IMR-90 (cell line): ENCODE measurements around the gene ZNF786. TPM values are rescaled to one million over a fixed set of nuclear protein-coding genes. Genes with fewer than 3 reads are reported as not detected.

Experiments
- ATAC-seq: fragments of 200-7000 bp; cut with Tn5 transposase; 2 replicates; pipeline ENCODE4 v1.9.1; 2020; ENCODE audit warnings: low read depth, mild to moderate bottlenecking, moderate library complexity
- BruUV-seq: library from RNA; stranded (reverse); fragments of 400-500 nt; replicated peaks from 2 replicates; lab custom pipeline; 2021; lab: Mats Ljungman, UMichigan
- CTCF ChIA-PET: fragments of 300-600 bp; formaldehyde crosslinking; extraction: SDS; loops from one replicate; lab custom pipeline; 2021; ENCODE audit warnings: antibody characterized with exemption; lab: Yijun Ruan, JAX
- POLR2A ChIA-PET: fragments of 300-600 bp; sonication (Branson Sonifier 250); formaldehyde crosslinking; loops from one replicate; lab custom pipeline; 2022; ENCODE audit warnings: antibody characterized with exemption; ENCODE audit not compliant: unreplicated experiment; lab: Charles Lee
- DNase-seq: peaks from one replicate; pipeline ENCODE4 v3.0.0; 2013
- H2AFZ ChIP-seq: replicated peaks from 2 replicates; pipeline ENCODE3; 2013; ENCODE audit warnings: low read length, mild to moderate bottlenecking; ENCODE audit not compliant: poor library complexity
- H2AK5ac ChIP-seq: 2 replicates; pipeline ENCODE4 v1.6.1; 2013; ENCODE audit warnings: low read depth, low read length, inconsistent platforms
- H2AK9ac ChIP-seq: replicated peaks from 2 replicates; pipeline ENCODE3; 2013; ENCODE audit warnings: mild to moderate bottlenecking, low read depth, low read length, moderate library complexity; ENCODE audit not compliant: poor library complexity
- H2BK120ac ChIP-seq: 2 replicates; pipeline ENCODE4 v1.6.1; 2013; ENCODE audit warnings: low read depth, low read length, inconsistent platforms
- H2BK15ac ChIP-seq: 3 replicates; pipeline ENCODE4 v1.6.1; 2013; ENCODE audit warnings: low read depth, low read length, inconsistent platforms
- H2BK20ac ChIP-seq: 2 replicates; pipeline ENCODE4 v1.6.1; 2013; ENCODE audit warnings: low read depth, mild to moderate bottlenecking, inconsistent platforms, low read length, moderate library complexity
- H2BK5ac ChIP-seq: 2 replicates; pipeline ENCODE4 v1.6.1; 2013; ENCODE audit warnings: mild to moderate bottlenecking, low read depth, low read length, inconsistent platforms; ENCODE audit not compliant: poor library complexity, severe bottlenecking
- H3K14ac ChIP-seq: replicated peaks from 2 replicates; pipeline ENCODE4 v1.6.1; 2013; ENCODE audit warnings: low read depth, low read length, inconsistent platforms
- H3K18ac ChIP-seq: 2 replicates; pipeline ENCODE4 v1.6.1; 2013; ENCODE audit warnings: low read depth, low read length, control low read depth
- H3K23ac ChIP-seq: 2 replicates; pipeline ENCODE4 v1.6.1; 2013; ENCODE audit warnings: low read depth, low read length, inconsistent platforms
- H3K27ac ChIP-seq: 2 replicates; pipeline ENCODE4 v1.5.1; 2013; ENCODE audit warnings: mild to moderate bottlenecking, control low read depth, low read length; ENCODE audit not compliant: insufficient read depth
- H3K27me3 ChIP-seq: 2 replicates; pipeline ENCODE4 v1.6.1; 2013; ENCODE audit warnings: low read length; ENCODE audit not compliant: control insufficient read depth, insufficient read depth
- H3K36me3 ChIP-seq: 2 replicates; pipeline ENCODE4 v1.6.1; 2013; ENCODE audit warnings: low read length, mixed read lengths; ENCODE audit not compliant: control insufficient read depth, insufficient read depth
- H3K4ac ChIP-seq: 2 replicates; pipeline ENCODE4 v1.6.1; 2013; ENCODE audit warnings: low read depth, low read length, inconsistent platforms
- H3K4me1 ChIP-seq: 2 replicates; pipeline ENCODE4 v1.6.1; 2013; ENCODE audit warnings: low read length, mixed read lengths; ENCODE audit not compliant: control insufficient read depth, insufficient read depth
- H3K4me2 ChIP-seq: 2 replicates; pipeline ENCODE4 v1.6.1; 2013; ENCODE audit warnings: low read depth, mild to moderate bottlenecking, control low read depth, low read length, moderate library complexity
- H3K4me3 ChIP-seq: 2 replicates; pipeline ENCODE4 v1.5.1; 2013; ENCODE audit warnings: low read depth, mild to moderate bottlenecking, control low read depth, low read length, moderate library complexity; ENCODE audit not compliant: insufficient read depth
- H3K56ac ChIP-seq: 2 replicates; pipeline ENCODE4 v1.6.1; 2013; ENCODE audit warnings: low read length, inconsistent platforms; ENCODE audit not compliant: insufficient read depth; ENCODE audit errors: extremely low read depth
- H3K79me1 ChIP-seq, 2 experiments: 2 replicates each; pipeline ENCODE4 v1.6.1; 2013; ENCODE audit warnings: low read length in 2 of 2, inconsistent platforms in 1 of 2, low read depth in 1 of 2
- H3K9ac ChIP-seq: 2 replicates; pipeline ENCODE4 v1.6.1; 2013; ENCODE audit warnings: low read depth, low read length, control low read depth
- H3K9me1 ChIP-seq: 2 replicates; pipeline ENCODE4 v1.6.1; 2013; ENCODE audit warnings: low read length, inconsistent platforms; ENCODE audit not compliant: insufficient read depth
- H3K9me3 ChIP-seq: 2 replicates; pipeline ENCODE4 v1.6.1; 2013; ENCODE audit warnings: low read length; ENCODE audit not compliant: control insufficient read depth, insufficient read depth
- H4K20me1 ChIP-seq: 2 replicates; pipeline ENCODE4 v1.6.1; 2013; ENCODE audit warnings: low read length, inconsistent platforms; ENCODE audit not compliant: insufficient read depth
- H4K5ac ChIP-seq: 2 replicates; pipeline ENCODE4 v1.6.1; 2013; ENCODE audit warnings: mild to moderate bottlenecking, low read depth, low read length, control low read depth
- H4K8ac ChIP-seq, 2 experiments: 2 replicates each; pipeline ENCODE4 v1.6.1; 2013; ENCODE audit warnings: low read depth in 2 of 2, low read length in 2 of 2, control low read depth in 1 of 2, inconsistent platforms in 1 of 2
- H4K91ac ChIP-seq: 2 replicates; pipeline ENCODE4 v1.6.1; 2013; ENCODE audit warnings: low read depth, low read length, inconsistent platforms; ENCODE audit not compliant: insufficient read depth
- BHLHE40 ChIP-seq: fragments of 150-350 bp; IDR thresholded peaks from 2 replicates; pipeline ENCODE4 v1.6.1; 2016; ENCODE audit warnings: mild to moderate bottlenecking, low read depth, low read length
- CEBPB ChIP-seq: IDR thresholded peaks from 2 replicates; pipeline ENCODE4 v1.6.1; 2012; ENCODE audit warnings: low read depth, low read length, improper control_type of control experiment
- CHD1 ChIP-seq: IDR thresholded peaks from 2 replicates; pipeline ENCODE4 v1.6.1; 2012; ENCODE audit warnings: low read depth, low read length, improper control_type of control experiment
- ELK1 ChIP-seq: fragments of 150-350 bp; IDR thresholded peaks from 2 replicates; pipeline ENCODE4 v1.6.1; 2016; ENCODE audit warnings: low read depth, mild to moderate bottlenecking, low read length, moderate library complexity, borderline replicate concordance
- FOS ChIP-seq: fragments of 150-350 bp; IDR thresholded peaks from 2 replicates; pipeline ENCODE4 v1.6.1; 2016; ENCODE audit warnings: low read depth, low read length
- MAFK ChIP-seq: IDR thresholded peaks from 2 replicates; pipeline ENCODE4 v1.6.1; 2012; ENCODE audit warnings: low read depth, low read length, improper control_type of control experiment
- MAZ ChIP-seq: IDR thresholded peaks from 2 replicates; pipeline ENCODE4 v1.6.1; 2012; ENCODE audit warnings: low read depth, mild to moderate bottlenecking, low read length, improper control_type of control experiment, moderate library complexity, borderline replicate concordance
- MXI1 ChIP-seq: IDR thresholded peaks from 2 replicates; pipeline ENCODE4 v1.6.1; 2012; ENCODE audit warnings: low read depth, mild to moderate bottlenecking, low read length, moderate library complexity, borderline replicate concordance
- NFE2L2 ChIP-seq: fragments of 150-350 bp; IDR thresholded peaks from 2 replicates; pipeline ENCODE4 v1.6.1; 2016; ENCODE audit warnings: low read depth, mild to moderate bottlenecking, low read length
- POLR2A ChIP-seq: IDR thresholded peaks from 2 replicates; pipeline ENCODE4 v1.6.1; 2012; ENCODE audit warnings: mild to moderate bottlenecking, low read depth, low read length
- RAD21 ChIP-seq: IDR thresholded peaks from 2 replicates; pipeline ENCODE4 v1.6.1; 2012; ENCODE audit warnings: low read length, improper control_type of control experiment
- RCOR1 ChIP-seq: IDR thresholded peaks from 2 replicates; pipeline ENCODE4 v1.6.1; 2012; ENCODE audit warnings: mild to moderate bottlenecking, low read length, improper control_type of control experiment; ENCODE audit not compliant: insufficient replicate concordance
- RFX5 ChIP-seq: IDR thresholded peaks from 2 replicates; pipeline ENCODE4 v1.8.0; 2012; ENCODE audit warnings: low read depth, mild to moderate bottlenecking, low read length, moderate library complexity
- SMC3 ChIP-seq: fragments of 150-350 bp; IDR thresholded peaks from 2 replicates; pipeline ENCODE4 v1.6.1; 2016; ENCODE audit warnings: low read depth, mild to moderate bottlenecking, antibody characterized with exemption, low read length, moderate library complexity
- USF2 ChIP-seq: fragments of 150-350 bp; IDR thresholded peaks from 2 replicates; pipeline ENCODE4 v1.6.1; 2017; ENCODE audit warnings: mild to moderate bottlenecking, antibody characterized with exemption, low read length, low read depth
- WGBS, 2 experiments: methylation state at CpG; one replicate each; pipeline versions ENCODE4 v1.1.5 to v1.1.7; 2013; ENCODE audit warnings: missing lambda C conversion rate in 2 of 2; ENCODE audit not compliant: insufficient read length in 1 of 2; ENCODE audit errors: extremely low coverage in 2 of 2; 5-methylcytosine and 5-hydroxymethylcytosine counted together
- dilution Hi-C: fragments of 300-500 bp; cut with HindIII; formaldehyde crosslinking; loops from one replicate; pipeline ENCODE4 v1.14.3; 2018; ENCODE audit warnings: low sequenced_read_pairs; ENCODE audit not compliant: unreplicated experiment
- in situ Hi-C: fragments of 300-500 bp; cut with MboI; formaldehyde crosslinking; loops from 3 replicates; pipeline ENCODE4 v1.14.3; 2019; ENCODE audit warnings: low sequenced_read_pairs, inconsistent platforms, mixed read lengths
- intact Hi-C: fragments of 100-400 bp; cut with micrococcal nuclease; formaldehyde crosslinking; loops from 2 replicates; pipeline ENCODE4 v1.10.0; 2022
- polyA plus RNA-seq, 3 experiments: library from polyadenylated mRNA; depleted of rRNA; stranded (reverse); fragments of >200 nt; gene quantifications; 2 replicates each; pipeline ENCODE4 v1.2.3, GENCODE V29; 2012; ENCODE audit warnings: low replicate concordance in 1 of 3
- total RNA-seq: library from RNA; depleted of rRNA; stranded (reverse); fragments of >200 nt; gene quantifications from 2 replicates; pipeline ENCODE4 v1.2.3, GENCODE V29; 2012
- TF ChIP-seq, protein P1 (sequence below): conservative IDR thresholded peaks from 2 replicates; pipeline ENCODE4 v1.5.1; 2012; ENCODE audit warnings: mild to moderate bottlenecking, low read depth, low read length, improper control_type of control experiment

The ZNF786 gene
- total and polyA plus RNA-seq, 2 of the 4 experiments (the other 2 are of a cell fraction): 2.8 to 7.3 TPM

DNA sequence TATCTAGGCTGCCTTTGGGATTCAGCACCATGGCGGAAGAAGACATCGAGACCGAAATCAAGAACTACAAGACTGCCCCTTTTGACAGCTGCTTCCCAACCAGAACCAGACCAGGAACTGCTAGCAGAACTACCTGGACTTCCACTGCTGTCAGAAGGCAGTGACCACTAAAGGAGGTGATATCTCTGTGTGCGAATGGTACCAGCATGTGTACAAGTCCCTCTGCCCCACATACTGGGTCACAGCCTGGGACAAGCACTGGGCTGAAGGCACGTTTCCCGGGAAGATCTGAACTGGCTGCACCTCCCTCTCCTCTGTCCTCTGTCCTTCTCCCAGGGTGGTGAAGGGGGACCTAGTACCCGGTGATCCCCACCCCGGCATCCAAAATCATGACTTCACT lies 36.6 kb downstream of the ZNF786 start:
- Histone ChIP-seq H2BK5ac (no peak overlapping the region), H3K18ac (no peak overlapping the region), H4K91ac (no peak overlapping the region), H4K20me1 (no peaks in the 10 kb centered on the region), H2AFZ (peak overlapping the region; percentile 32), H3K27me3 (peaks cover 4% of the 10 kb centered on the region; the same call in 1 of the 2 replicates), H3K27ac (no peak overlapping the region), H4K8ac (no peak overlapping the region), H3K56ac (no peak overlapping the region), H2AK5ac (no peak overlapping the region), H3K4me3 (no peak overlapping the region), H3K14ac (no peak overlapping the region), H3K9me3 (no peaks in the 10 kb centered on the region), H2AK9ac (no peak overlapping the region), H2BK15ac (no peak overlapping the region), H2BK20ac (no peak overlapping the region), H3K4me1 (no peaks in the 10 kb centered on the region), H3K36me3 (no peaks in the 10 kb centered on the region), H2BK120ac (no peak overlapping the region), H4K5ac (no peak overlapping the region), H3K4me2 (no peak overlapping the region), H3K4ac (no peak overlapping the region), H3K9ac (no peak overlapping the region), H3K79me1 (no peaks in the 10 kb centered on the region), H3K9me1 (no peaks in the 10 kb centered on the region), H3K23ac (no peak overlapping the region)
- WGBS, 2 experiments: 83% methylated on average over 2 of the region's 8 CpGs; no CpG with 5 or more reads in 1 of the 2 experiments
- BruUV-seq: no TSS peak
- TF ChIP-seq SMC3: no peak
- TF ChIP-seq USF2: no peak
- no peak for TF ChIP-seq MAFK
- no peak for TF ChIP-seq CEBPB
- TF ChIP-seq RAD21: no peak
- TF ChIP-seq ELK1: no peak
- no peak for TF ChIP-seq RFX5
- no peak for TF ChIP-seq FOS
- no peak for TF ChIP-seq NFE2L2
- TF ChIP-seq CHD1: no peak
- TF ChIP-seq POLR2A: no peak
- no peak for TF ChIP-seq RCOR1
- TF ChIP-seq, protein P1, sequence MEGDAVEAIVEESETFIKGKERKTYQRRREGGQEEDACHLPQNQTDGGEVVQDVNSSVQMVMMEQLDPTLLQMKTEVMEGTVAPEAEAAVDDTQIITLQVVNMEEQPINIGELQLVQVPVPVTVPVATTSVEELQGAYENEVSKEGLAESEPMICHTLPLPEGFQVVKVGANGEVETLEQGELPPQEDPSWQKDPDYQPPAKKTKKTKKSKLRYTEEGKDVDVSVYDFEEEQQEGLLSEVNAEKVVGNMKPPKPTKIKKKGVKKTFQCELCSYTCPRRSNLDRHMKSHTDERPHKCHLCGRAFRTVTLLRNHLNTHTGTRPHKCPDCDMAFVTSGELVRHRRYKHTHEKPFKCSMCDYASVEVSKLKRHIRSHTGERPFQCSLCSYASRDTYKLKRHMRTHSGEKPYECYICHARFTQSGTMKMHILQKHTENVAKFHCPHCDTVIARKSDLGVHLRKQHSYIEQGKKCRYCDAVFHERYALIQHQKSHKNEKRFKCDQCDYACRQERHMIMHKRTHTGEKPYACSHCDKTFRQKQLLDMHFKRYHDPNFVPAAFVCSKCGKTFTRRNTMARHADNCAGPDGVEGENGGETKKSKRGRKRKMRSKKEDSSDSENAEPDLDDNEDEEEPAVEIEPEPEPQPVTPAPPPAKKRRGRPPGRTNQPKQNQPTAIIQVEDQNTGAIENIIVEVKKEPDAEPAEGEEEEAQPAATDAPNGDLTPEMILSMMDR: no peak
- no peak for TF ChIP-seq MXI1
- no peak for TF ChIP-seq BHLHE40
- no peak for TF ChIP-seq MAZ
- ChIA-PET POLR2A (no interaction called here), CTCF (interaction anchor here (0.6 to 1.1 kb wide), 2 partner anchors 181 to 754 kb away, joined by 3 to 4 read pairs; no protein-coding TSS in a partner anchor)
- in situ Hi-C loops: no loop called here
- no peak for DNase-seq
- no peak for ATAC-seq
- dilution Hi-C loops: no loop called here
- intact Hi-C loops: no loop called here
